Measurements from ENCODE around the gene MRPL18. TPM values are rescaled to one million over a fixed set of nuclear protein-coding genes. Genes with fewer than 3 reads are reported as not detected.

MRPL18 gene
- total RNA-seq, 4 donors from 2014 or later, result 38.0 to 85.2 (median 74.1) TPM

DNA sequence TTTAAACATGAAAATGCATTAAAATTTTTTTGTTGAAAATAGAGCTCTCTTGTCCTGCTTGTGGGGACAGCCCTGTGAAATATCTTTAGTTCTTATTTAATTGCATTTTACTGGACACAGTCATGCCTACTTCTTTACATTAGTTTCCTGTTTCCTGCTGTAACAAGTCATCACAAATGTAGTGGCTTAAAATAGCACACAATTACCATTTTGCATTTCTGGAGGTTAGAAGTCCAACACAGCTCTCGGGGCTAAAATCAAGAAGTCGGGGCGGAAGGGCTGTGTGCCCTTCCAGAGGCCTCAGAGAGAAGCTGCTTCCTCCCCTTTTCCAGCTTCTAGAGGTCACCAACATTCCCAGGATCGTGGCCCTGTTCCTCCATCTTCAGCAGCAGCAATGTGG, 39.3 kb downstream of the MRPL18 start:
- Histone ChIP-seq H3K4me3 (no peak overlapping the region), H3K4me1 (no peaks in the 10 kb centered on the region), H3K36me3 (no peaks in the 10 kb centered on the region), H3K9me3 (no peaks in the 10 kb centered on the region), H3K27ac (no peak overlapping the region), H3K27me3 (no peaks in the 10 kb centered on the region)
- no peak for DNase-seq (ENCODE audit: low spot score in 2 of 2)
- 30 to 34% methylated on average over 4 of the region's 4 CpGs for WGBS, 2 donors
- TF ChIP-seq, protein P1, sequence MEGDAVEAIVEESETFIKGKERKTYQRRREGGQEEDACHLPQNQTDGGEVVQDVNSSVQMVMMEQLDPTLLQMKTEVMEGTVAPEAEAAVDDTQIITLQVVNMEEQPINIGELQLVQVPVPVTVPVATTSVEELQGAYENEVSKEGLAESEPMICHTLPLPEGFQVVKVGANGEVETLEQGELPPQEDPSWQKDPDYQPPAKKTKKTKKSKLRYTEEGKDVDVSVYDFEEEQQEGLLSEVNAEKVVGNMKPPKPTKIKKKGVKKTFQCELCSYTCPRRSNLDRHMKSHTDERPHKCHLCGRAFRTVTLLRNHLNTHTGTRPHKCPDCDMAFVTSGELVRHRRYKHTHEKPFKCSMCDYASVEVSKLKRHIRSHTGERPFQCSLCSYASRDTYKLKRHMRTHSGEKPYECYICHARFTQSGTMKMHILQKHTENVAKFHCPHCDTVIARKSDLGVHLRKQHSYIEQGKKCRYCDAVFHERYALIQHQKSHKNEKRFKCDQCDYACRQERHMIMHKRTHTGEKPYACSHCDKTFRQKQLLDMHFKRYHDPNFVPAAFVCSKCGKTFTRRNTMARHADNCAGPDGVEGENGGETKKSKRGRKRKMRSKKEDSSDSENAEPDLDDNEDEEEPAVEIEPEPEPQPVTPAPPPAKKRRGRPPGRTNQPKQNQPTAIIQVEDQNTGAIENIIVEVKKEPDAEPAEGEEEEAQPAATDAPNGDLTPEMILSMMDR (IDR thresholded peaks at IDR 0.05), result no peak
- TF ChIP-seq EP300 (IDR thresholded peaks at IDR 0.05) (no peak), POLR2A (IDR thresholded peaks at IDR 0.05) (no peak)

DNA sequence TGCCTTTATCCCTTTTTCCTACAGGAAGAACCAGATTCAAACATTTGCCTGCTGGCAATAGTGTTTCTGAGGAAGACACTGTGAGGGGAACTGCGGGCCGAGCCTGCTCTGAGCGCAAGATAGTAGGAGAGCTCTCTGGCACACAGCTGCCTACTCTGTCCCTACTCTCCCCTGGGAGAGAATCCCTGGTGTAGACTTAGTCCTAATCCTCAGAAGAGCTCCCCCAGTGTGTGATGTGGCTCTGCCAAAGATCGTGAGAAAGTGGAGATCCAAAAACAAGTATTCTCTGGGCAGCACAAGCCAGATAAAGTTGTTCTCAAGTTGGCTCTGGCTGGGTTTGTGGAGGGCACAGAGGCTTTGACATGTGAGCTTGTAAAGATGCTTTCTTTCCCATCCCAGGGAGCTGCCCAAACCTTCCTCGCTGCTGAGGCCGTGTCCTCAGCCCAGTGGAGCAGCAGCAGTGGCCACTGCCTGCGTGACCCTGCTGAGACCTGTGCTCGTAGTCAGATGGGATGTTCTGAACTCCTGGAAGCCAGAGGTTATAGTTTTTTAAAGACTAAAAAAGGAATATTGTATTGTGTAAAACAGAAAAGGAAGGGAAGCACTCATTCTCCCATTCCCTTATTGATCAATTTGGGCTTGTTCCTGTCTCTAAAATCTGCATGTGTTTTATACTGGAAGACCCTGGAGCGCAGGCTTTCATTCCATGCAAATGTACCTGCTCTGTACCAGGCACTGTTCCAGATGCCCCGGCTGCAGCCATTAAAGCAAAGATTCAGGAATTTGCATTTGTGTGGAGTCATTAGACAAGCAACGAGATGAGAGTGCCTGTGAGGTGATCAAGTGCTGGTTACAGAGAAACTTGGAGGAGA, 40.5 kb downstream of the MRPL18 start:
- WGBS, 2 donors, result 56 to 64% methylated on average over 11 of the region's 11 CpGs
- DNase-seq (ENCODE audit: low spot score in 2 of 2), result no peak
- H3K4me3 ChIP-seq, result no peak overlapping the region
- H3K9me3 ChIP-seq, result no peaks in the 10 kb centered on the region
- no peaks in the 10 kb centered on the region for H3K27me3 ChIP-seq
- peaks cover 0 to 5% (median 3%) of the 10 kb centered on the region in 4 donors for H3K4me1 ChIP-seq
- H3K36me3 ChIP-seq, result no peaks in the 10 kb centered on the region
- TF ChIP-seq, protein P1 (IDR thresholded peaks at IDR 0.05), result no peak
- TF ChIP-seq POLR2A (IDR thresholded peaks at IDR 0.05) (no peak), EP300 (IDR thresholded peaks at IDR 0.05) (no peak)
- no peak overlapping the region for H3K27ac ChIP-seq

DNA sequence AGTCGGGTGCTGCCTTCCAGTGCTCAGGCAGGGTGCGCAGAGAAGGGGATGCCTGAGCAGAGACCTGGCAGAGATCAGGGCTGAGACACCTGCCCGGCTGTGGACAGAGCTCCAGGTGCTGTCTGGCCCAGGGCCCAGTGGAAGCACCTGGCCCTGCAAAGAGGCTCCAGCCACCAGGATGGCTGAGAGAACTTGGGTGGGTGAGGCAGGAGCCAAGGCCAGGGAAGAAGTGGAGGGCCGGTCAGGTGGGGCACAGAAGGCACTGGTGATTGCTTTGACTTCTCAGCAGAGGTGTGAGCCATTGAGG, 41.1 kb downstream of the MRPL18 start:
- no peak overlapping the region for H3K27ac ChIP-seq
- no peaks in the 10 kb centered on the region for H3K27me3 ChIP-seq
- DNase-seq (ENCODE audit: low spot score in 2 of 2), result no peak
- WGBS, 2 donors, result 82 to 95% methylated on average over 4 of the region's 4 CpGs
- H3K36me3 ChIP-seq, result no peaks in the 10 kb centered on the region
- no peak overlapping the region for H3K4me3 ChIP-seq
- peaks cover 0 to 10% (median 3%) of the 10 kb centered on the region in 4 donors for H3K4me1 ChIP-seq
- no peaks in the 10 kb centered on the region for H3K9me3 ChIP-seq
- TF ChIP-seq POLR2A (IDR thresholded peaks at IDR 0.05), result no peak
- TF ChIP-seq, protein P1 (IDR thresholded peaks at IDR 0.05), result no peak
- no peak for TF ChIP-seq EP300 (IDR thresholded peaks at IDR 0.05)

DNA sequence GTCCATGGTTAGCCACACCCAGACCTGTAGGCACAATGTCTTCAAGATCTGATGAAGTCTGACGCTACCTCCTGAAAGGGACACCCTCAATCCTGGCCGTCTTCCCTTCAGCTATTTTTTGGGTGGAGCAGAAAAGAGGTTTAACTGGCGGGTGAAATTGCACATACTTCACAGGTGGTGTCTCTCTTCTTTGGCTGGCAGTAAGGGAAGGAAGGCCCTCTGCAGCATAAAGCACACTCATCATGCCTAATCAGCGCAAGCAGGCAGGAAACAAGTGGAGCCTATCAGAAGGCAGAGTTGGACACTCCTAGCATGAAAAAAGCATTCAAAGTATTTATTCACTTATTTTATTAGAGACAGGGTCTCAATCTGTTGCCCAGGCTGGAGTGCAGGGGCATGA, 42.7 kb downstream of the MRPL18 start:
- no peaks in the 10 kb centered on the region for H3K27me3 ChIP-seq
- WGBS, 2 donors, result 71 to 90% methylated on average over 4 of the region's 4 CpGs
- peaks cover 0 to 10% (median 3%) of the 10 kb centered on the region in 4 donors for H3K4me1 ChIP-seq
- no peak for TF ChIP-seq POLR2A (IDR thresholded peaks at IDR 0.05)
- TF ChIP-seq, protein P1 (IDR thresholded peaks at IDR 0.05), result no peak
- TF ChIP-seq EP300 (IDR thresholded peaks at IDR 0.05), result no peak
- no peaks in the 10 kb centered on the region for H3K36me3 ChIP-seq
- H3K9me3 ChIP-seq, result no peaks in the 10 kb centered on the region
- no peak overlapping the region for H3K27ac ChIP-seq
- no peak for DNase-seq (ENCODE audit: low spot score in 2 of 2)
- no peak overlapping the region for H3K4me3 ChIP-seq

DNA sequence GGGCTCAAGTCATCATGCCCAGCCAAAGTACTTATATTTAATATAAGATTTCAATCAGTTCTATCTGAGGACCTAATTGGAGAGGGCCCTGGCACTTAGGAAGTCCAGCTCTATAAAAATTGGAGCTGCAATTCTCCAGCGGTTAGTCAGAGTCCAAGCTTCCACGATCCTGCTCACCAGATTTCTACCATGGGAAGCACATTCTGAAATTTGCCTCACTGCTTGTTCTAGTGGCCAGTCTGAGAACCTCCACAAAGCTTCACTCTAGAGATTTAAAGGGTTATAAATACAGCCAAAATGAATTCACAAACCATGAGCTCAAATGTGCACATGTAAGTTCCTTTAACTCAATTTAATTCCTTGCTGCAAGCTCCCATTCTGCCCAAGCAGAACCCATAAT, 43.3 kb downstream of the MRPL18 start:
- Histone ChIP-seq H3K4me3 (no peak overlapping the region), H3K27ac (no peak overlapping the region), H3K36me3 (no peaks in the 10 kb centered on the region), H3K9me3 (no peaks in the 10 kb centered on the region), H3K4me1 (peaks cover 0 to 10% (median 3%) of the 10 kb centered on the region in 4 donors), H3K27me3 (no peaks in the 10 kb centered on the region)
- no peak for DNase-seq (ENCODE audit: low spot score in 2 of 2)
- TF ChIP-seq POLR2A (IDR thresholded peaks at IDR 0.05) (no peak), EP300 (IDR thresholded peaks at IDR 0.05) (no peak)
- TF ChIP-seq, protein P1 (IDR thresholded peaks at IDR 0.05), result no peak
- WGBS, 2 donors, result 57 to 81% methylated on average over 2 of the region's 2 CpGs
